GM19467 (cell line): ENCODE data around the gene CBX6.
"Not testable (repeated sequence)": the region's sequence is repeated elsewhere in the genome, so short reads cannot be mapped to it uniquely, and the experiment has no call there.

Source experiments
- ATAC-seq: cut with Tn5 transposase; IDR thresholded peaks from one replicate; pipeline ENCODE4 v1.9.1; 2021; ENCODE audit warnings: mild to moderate bottlenecking, moderate library complexity; ENCODE audit not compliant: unreplicated experiment

CBX6 gene

GRCh38 chr22:38861170-38861876, 10.7 kb downstream of the CBX6 start:
- ATAC-seq: no peak

GRCh38 chr22:38860283-38861169, 11.5 kb downstream of the CBX6 start:
- no peak for ATAC-seq

DNA sequence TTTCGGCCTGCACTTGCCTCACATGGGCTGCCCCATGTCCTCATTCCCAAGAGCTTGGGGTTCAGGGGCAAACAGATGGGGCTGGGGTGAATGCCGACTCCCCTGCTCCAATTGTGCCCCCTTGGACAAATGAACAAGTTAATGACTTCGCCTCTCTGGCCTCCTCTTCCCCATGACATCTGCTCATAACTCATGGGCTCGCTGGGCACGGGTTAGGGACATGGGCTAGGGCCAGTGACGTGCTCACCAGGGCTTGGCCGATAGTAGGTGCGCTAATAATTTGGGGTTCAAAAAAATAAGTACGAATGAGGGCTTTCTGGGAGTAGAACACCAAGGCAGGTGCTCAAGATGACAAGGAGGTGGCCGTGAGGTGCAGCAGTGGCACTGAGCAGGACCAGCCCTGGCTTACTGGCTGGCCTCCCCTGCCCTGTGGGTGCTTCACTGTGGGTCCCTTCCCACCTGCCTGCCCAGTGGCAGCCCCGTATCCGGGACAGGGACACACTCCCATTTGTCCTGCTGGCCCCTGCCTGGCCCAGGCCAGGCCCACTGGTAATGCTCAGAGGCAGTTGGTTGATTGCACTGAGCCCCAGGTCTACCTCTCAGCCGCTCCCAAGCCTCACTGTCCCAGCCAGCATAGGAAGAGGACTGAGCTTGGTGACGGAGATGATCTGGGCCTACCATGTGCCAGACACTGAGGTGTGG, 12.3 kb downstream of the CBX6 start:
- no peak for ATAC-seq

- ATAC-seq: no peak
These were observed 13.5 kb downstream of the CBX6 start for GRCh38 chr22:38858492-38858891.

GRCh38 chr22:38854476-38854875, 17.5 kb downstream of the CBX6 start:
- not testable (repeated sequence) for ATAC-seq

DNA sequence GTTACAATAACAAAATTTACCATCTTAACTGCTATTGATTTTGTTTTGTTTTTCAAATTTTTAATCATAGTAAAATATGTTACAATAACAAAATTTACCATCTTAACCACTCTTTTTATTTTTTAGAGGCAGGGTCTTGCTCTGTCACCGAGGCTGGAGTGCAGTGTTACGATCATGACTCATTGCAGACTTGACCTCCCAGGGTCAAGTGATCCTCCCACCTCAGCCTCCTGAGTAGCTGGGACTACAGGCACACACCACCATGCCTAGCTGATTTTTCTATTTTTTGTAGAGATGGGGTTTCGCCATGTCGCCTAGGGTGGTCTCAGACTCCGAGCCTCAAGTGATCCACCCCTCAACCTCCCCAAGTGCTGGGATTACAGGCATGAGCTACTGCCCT, 18.1 kb downstream of the CBX6 start:
- not testable (repeated sequence) for ATAC-seq

DNA sequence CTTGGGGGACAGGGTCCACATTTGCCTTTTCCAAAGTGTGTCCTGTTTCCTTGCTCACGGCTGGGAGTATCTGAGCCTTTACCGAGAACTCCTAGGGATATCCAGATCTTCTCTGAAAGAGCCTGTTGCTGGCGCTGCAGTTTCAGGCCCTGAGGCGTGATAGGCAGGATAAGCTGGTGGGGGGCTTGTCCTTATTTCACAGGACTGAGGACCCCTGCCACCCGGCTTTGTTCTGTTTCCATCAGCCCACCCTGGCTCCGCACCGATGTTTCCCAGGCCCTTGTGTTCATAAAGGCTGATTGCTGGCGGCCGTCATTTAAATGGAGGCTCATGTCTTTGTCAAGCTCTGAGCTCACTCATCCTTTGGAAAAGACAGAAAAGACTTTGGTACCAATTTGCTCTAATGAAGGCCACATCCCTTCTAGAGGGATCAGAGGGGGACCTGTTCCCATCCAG, 18.8 kb downstream of the CBX6 start:
- ATAC-seq: no peak

- ATAC-seq: no peak
These were observed 19.5 kb downstream of the CBX6 start for GRCh38 chr22:38852522-38852921.

- ATAC-seq: no peak
These were observed 20.8 kb downstream of the CBX6 start for GRCh38 chr22:38850941-38851849.

- ATAC-seq: no peak
These were observed 21.6 kb downstream of the CBX6 start for GRCh38 chr22:38850399-38850798.

GRCh38 chr22:38849811-38850210, 22.2 kb downstream of the CBX6 start:
- ATAC-seq: no peak

DNA sequence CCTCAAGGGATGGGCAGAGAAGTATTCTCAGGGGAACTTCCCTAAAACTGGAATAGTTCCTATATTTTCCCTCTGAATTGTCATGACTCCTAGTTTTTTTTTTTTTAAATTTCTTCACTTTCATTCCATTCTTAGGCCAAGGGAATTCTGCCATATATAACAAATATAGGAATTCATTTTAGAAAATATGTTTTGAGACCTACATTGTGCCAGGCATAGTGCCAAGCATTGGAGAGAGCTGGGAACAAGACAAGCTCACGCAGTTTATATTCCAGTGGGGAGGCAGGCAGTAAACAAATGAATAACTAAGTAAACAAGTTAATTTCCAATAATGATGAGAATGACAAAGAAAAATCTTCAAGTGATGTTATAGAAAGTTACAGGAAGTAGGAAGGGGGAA, 25.6 kb downstream of the CBX6 start:
- no peak for ATAC-seq

DNA sequence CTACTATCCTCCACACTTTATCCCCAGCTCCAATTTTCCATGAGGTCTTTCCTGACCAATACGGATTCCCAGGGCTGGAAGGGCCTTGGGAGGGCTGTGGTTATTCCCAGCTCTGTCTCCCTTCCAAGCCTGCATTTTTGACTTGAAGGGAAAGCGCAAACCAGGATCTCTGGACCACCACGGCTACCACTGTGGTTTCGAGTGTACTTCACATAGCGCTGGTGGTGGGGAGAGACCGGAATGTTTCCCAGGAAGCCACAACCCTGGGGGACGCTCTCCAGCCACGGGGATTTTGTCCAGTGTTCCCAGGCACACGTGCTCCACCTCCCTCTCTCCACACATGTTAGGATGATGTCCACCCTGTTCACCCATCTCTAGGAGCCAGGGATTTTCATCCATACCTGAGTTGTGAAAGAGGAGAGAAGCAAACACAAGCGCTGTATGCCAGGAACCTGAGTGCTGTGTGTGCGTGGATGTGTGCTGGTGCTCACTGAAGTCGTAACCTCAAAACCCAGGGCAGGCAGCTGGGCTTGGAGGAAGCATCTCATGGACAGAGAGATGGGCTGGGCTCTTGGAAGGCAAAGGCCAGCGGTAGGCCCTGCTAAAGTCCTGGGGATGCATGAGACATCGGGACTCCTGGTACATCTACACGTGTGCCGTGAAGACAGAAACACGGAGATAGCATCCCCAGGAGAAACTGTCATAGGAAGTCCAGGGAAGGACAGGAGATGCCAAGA, 26.8 kb downstream of the CBX6 start:
- ATAC-seq: no peak

DNA sequence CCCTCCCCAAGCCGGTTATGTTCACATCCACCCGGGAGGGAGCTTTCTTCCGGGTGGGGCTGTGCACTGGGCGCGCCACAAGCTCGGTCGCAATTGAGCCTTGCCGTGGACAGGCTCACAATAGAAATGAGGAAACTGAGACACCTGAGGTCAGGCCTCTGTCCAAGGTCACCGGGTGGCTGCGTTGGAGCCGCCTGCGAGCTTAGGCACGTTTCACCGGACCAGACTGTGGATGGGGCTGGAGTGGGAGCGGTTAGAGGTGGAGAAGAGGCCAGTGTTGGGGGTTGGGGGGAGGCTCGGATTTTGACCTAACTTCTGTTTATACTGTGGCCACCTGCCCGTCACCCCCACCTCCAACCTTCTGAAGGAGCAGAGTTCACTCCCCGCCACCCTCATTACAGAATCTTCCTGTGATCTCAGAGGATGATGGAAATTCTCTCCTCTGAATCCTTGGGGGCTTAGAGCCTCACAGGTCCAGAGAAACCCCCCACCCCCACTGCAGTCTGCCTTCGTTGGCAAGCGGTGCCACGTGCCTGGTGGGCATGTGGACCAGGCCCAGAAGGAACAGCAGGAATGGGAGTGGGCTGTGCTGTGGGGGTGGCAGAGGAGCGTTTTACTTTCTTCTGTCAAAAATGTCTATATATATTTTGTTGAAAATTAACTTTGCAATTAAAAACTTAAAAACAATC, 27.6 kb downstream of the CBX6 start:
- no peak for ATAC-seq

DNA sequence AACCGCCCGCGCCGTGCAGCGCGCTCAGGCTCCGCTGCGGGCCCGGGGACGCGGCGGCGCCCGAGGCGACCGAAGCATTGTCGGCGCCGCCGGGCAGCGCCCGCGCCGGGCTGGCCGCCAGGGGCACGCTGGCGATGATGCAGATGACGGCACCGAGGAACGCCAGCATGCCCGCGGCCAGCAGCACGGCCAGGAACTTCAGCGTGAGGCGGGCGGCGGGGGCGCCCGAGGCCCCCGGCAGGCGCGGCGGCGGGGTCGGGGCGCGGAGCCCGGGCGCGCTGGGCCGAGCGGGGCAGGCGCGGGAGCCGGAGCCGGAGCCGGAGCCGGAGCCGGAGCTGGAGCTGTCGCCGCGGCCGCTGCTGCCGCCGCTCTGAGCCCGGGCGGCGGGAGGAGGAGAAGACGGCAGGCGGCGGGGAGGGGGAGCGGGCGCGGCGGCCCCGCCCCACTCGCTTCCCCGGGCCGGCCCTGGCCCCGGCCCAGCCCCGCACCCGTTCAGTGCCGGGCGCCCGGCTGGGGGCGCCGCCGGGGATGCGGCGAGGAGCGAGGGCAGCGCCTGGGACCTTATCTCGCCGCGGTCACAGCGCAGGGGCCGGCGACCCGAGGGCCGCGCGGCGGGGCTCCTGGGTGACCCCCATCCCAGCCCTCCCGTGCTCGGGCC, 28.2 kb downstream of the CBX6 start, which contains the start of gene NPTXR:
TSS of gene NPTXR (minus strand) at position 372 of the 658 bp plus-strand sequence.
- no peak for ATAC-seq

DNA sequence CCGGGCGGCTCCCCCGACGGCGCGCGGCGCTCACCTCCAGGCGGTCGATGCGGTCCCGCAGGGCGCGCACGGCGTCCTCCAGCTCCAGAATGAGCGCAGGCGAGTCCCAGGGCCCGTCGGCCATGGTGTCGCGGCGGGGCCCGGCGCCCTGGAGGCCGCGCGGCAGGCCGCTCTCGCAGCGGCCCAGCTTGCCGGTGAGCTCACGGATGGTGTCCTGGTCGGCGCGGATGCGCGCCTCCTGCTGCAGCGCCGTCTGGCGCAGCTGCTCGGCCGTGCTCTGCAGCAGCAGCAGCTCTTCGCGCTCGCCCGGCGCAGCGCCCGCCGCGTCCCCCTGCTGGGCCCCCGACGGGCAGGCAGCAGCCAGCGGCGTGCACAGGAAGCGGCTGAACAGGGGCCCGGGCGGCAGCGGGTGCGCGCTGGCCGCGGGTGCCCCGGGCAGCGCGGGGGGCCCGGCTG, 28.8 kb downstream of the CBX6 start:
- no peak for ATAC-seq

- ATAC-seq: no peak
These were observed 29.4 kb downstream of the CBX6 start for GRCh38 chr22:38842512-38843200.

GRCh38 chr22:38841635-38842034, 30.4 kb downstream of the CBX6 start:
- no peak for ATAC-seq
